NT2/D1 (cell line): ENCODE data around the gene RNF130.

Experiments
- SUZ12 ChIP-seq: IDR thresholded peaks from 2 replicates; pipeline ENCODE4 v1.6.1; 2011; ENCODE audit not compliant: insufficient read length, insufficient read depth; ENCODE audit errors: extremely low read depth
- YY1 ChIP-seq: IDR thresholded peaks from 2 replicates; pipeline ENCODE4 v1.6.1; 2011; ENCODE audit not compliant: insufficient read length, insufficient read depth
- ZNF274 ChIP-seq: IDR thresholded peaks from 2 replicates; pipeline ENCODE4 v1.6.1; 2011; ENCODE audit warnings: mild to moderate bottlenecking, low read depth, low read length

- TF ChIP-seq ZNF274 (no peak), YY1 (no peak), SUZ12 (no peak)
These were observed 9.1 kb upstream of the RNF130 start for GRCh38 chr5:180080486-180081280.
